H1 (cell line): Measurements from ENCODE around the gene IQCK. TPM values are rescaled to one million over a fixed set of nuclear protein-coding genes. Genes with fewer than 3 reads are reported as not detected.

Source experiments
- CTCF ChIA-PET: fragments of 300-600 bp; sonication (Branson Sonifier 250); formaldehyde crosslinking; loops from one replicate; lab custom pipeline; 2021; ENCODE audit not compliant: partially characterized antibody; lab: Charles Lee
- POLR2A ChIA-PET: fragments of 300-600 bp; sonication (Branson Sonifier 250); formaldehyde crosslinking; loops from one replicate; lab custom pipeline; 2021; ENCODE audit warnings: inconsistent platforms; ENCODE audit not compliant: partially characterized antibody; lab: Charles Lee
- DNase-seq, 2 experiments: peaks; one replicate each; pipeline versions ENCODE4 v3.0.0 to v3.0.0-alpha.2; 2010 to 2022; ENCODE audit warnings: low spot score in 2 of 2, low read depth in 1 of 2, mixed read lengths in 1 of 2
- FAIRE-seq: peaks from 2 replicates; lab custom pipeline; 2011; peaks lifted over from hg19 to GRCh38; lab: Jason Lieb, UNC
- H2AFZ ChIP-seq: 2 replicates; pipeline ENCODE4 v1.8.1; 2012; ENCODE audit warnings: low read length, inconsistent platforms
- H2AK5ac ChIP-seq: 2 replicates; pipeline ENCODE4 v1.6.1; 2013; ENCODE audit warnings: low read depth, low read length
- H2BK120ac ChIP-seq: replicated peaks from 2 replicates; pipeline ENCODE3; 2013; ENCODE audit warnings: low read depth, low read length, inconsistent platforms
- H2BK12ac ChIP-seq: 2 replicates; pipeline ENCODE4 v1.6.1; 2013; ENCODE audit warnings: low read depth, low read length
- H2BK15ac ChIP-seq: 2 replicates; pipeline ENCODE4 v1.6.1; 2013; ENCODE audit warnings: low read length
- H2BK20ac ChIP-seq: 2 replicates; pipeline ENCODE4 v1.6.1; 2013; ENCODE audit warnings: low read length
- H2BK5ac ChIP-seq: 2 replicates; pipeline ENCODE4 v1.6.1; 2013; ENCODE audit warnings: low read depth, low read length
- H3K14ac ChIP-seq: 2 replicates; pipeline ENCODE4 v1.6.1; 2013; ENCODE audit warnings: inconsistent platforms; ENCODE audit not compliant: insufficient read length
- H3K18ac ChIP-seq: 2 replicates; pipeline ENCODE4 v1.6.1; 2013; ENCODE audit warnings: low read length; ENCODE audit errors: extremely low read depth
- H3K23ac ChIP-seq: 2 replicates; pipeline ENCODE4 v1.6.1; 2013; ENCODE audit warnings: inconsistent platforms; ENCODE audit not compliant: insufficient read length
- H3K23me2 ChIP-seq: 2 replicates; pipeline ENCODE4 v1.6.1; 2013; ENCODE audit warnings: low read depth, low read length
- H3K27ac ChIP-seq: 2 replicates; pipeline ENCODE4 v1.6.1; 2011; ENCODE audit warnings: low read depth, low read length, inconsistent platforms
- H3K27me3 ChIP-seq, 4 experiments: replicated peaks in 1 of 4; 1 replicate in 1 of 4; 2 replicates in 3 of 4; pipeline versions ENCODE4 v1.6.1 to v1.8.1; 2011 to 2013; ENCODE audit warnings: low read length in 3 of 4, mild to moderate bottlenecking in 3 of 4, inconsistent platforms in 2 of 4, mixed read lengths in 2 of 4, moderate library complexity in 1 of 4; ENCODE audit not compliant: control insufficient read depth in 3 of 4, insufficient read depth in 3 of 4; ENCODE audit errors: extremely low read depth in 1 of 4
- H3K36me3 ChIP-seq, 4 experiments: 2 replicates each; pipeline versions ENCODE4 v1.6.1 to v1.8.1; 2011 to 2013; ENCODE audit warnings: mild to moderate bottlenecking in 4 of 4, low read length in 3 of 4, moderate library complexity in 2 of 4, control low read depth in 1 of 4, inconsistent platforms in 1 of 4; ENCODE audit not compliant: insufficient read depth in 4 of 4, control insufficient read depth in 2 of 4
- H3K4ac ChIP-seq: replicated peaks from 2 replicates; pipeline ENCODE3; 2013; ENCODE audit warnings: low read length, low read depth, mixed read lengths, inconsistent platforms; ENCODE audit not compliant: insufficient read length
- H3K4me1 ChIP-seq, 4 experiments: replicated peaks in 1 of 4; 1 replicate in 1 of 4; 2 replicates in 3 of 4; pipeline versions ENCODE4 v1.6.1 to v1.8.1; 2011 to 2013; ENCODE audit warnings: low read length in 3 of 4, inconsistent platforms in 2 of 4, mixed read lengths in 1 of 4; ENCODE audit not compliant: insufficient read depth in 4 of 4, control insufficient read depth in 3 of 4
- H3K4me2 ChIP-seq, 2 experiments: 2 replicates each; pipeline versions ENCODE4 v1.6.1 to v1.8.1; 2011 to 2013; ENCODE audit warnings: low read depth in 2 of 2, low read length in 2 of 2, control low read depth in 1 of 2, inconsistent platforms in 1 of 2, mild to moderate bottlenecking in 1 of 2; ENCODE audit not compliant: insufficient read depth in 1 of 2
- H3K4me3 ChIP-seq, 4 experiments: fragments of 200-600, 300-600 bp in 1 of 4; sonication (generic), shearing (Covaris generic), sonication (Bioruptor Twin) in 1 of 4; 2 replicates each; pipeline versions ENCODE4 v1.5.1 to v1.8.1; 2011 to 2016; ENCODE audit warnings: low read length in 4 of 4, low read depth in 3 of 4, control low read depth in 2 of 4, inconsistent platforms in 2 of 4, mild to moderate bottlenecking in 2 of 4, mixed read lengths in 1 of 4, moderate library complexity in 1 of 4; ENCODE audit not compliant: insufficient read depth in 2 of 4; ENCODE audit errors: extremely low read depth in 1 of 4
- H3K56ac ChIP-seq: replicated peaks from 2 replicates; pipeline ENCODE3; 2013; ENCODE audit warnings: low read depth, mild to moderate bottlenecking, mixed read lengths, low read length, inconsistent platforms; ENCODE audit not compliant: insufficient read length
- H3K79me1 ChIP-seq: 2 replicates; pipeline ENCODE4 v1.6.1; 2013; ENCODE audit warnings: low read depth, low read length, control low read depth
- H3K79me2 ChIP-seq, 2 experiments: 2 replicates each; pipeline versions ENCODE4 v1.6.1 to v1.8.1; 2012 to 2013; ENCODE audit warnings: low read length in 2 of 2, mild to moderate bottlenecking in 2 of 2, inconsistent platforms in 1 of 2; ENCODE audit not compliant: insufficient read depth in 2 of 2, control insufficient read depth in 1 of 2
- H3K9ac ChIP-seq, 4 experiments: replicated peaks in 1 of 4; 1 replicate in 1 of 4; 2 replicates in 3 of 4; pipeline versions ENCODE4 v1.6.1 to v1.8.1; 2011 to 2013; ENCODE audit warnings: low read depth in 3 of 4, low read length in 3 of 4, control low read depth in 2 of 4, mild to moderate bottlenecking in 2 of 4, moderate library complexity in 2 of 4, inconsistent platforms in 1 of 4; ENCODE audit errors: extremely low read depth in 1 of 4
- H3K9me3 ChIP-seq, 2 experiments: 2 replicates each; pipeline versions ENCODE4 v1.6.1 to v1.8.1; 2012 to 2013; ENCODE audit warnings: mild to moderate bottlenecking in 2 of 2, moderate library complexity in 2 of 2, control low read depth in 1 of 2, inconsistent platforms in 1 of 2, low read depth in 1 of 2, low read length in 1 of 2, mixed read lengths in 1 of 2; ENCODE audit not compliant: insufficient read depth in 2 of 2
- H4K20me1 ChIP-seq, 2 experiments: replicated peaks in 1 of 2; 2 replicates each; pipeline versions ENCODE3 to v1.8.1; 2011 to 2013; ENCODE audit warnings: inconsistent platforms in 2 of 2, low read length in 2 of 2, mild to moderate bottlenecking in 1 of 2; ENCODE audit not compliant: insufficient read depth in 2 of 2, control insufficient read depth in 1 of 2
- H4K5ac ChIP-seq: 2 replicates; pipeline ENCODE4 v1.6.1; 2013; ENCODE audit warnings: low read length, low read depth, mixed read lengths, inconsistent platforms; ENCODE audit not compliant: insufficient read length
- H4K8ac ChIP-seq: 2 replicates; pipeline ENCODE4 v1.8.0; 2013; ENCODE audit warnings: mild to moderate bottlenecking, moderate library complexity, low read length, inconsistent platforms; ENCODE audit not compliant: insufficient read depth; ENCODE audit errors: extremely low read depth
- H4K91ac ChIP-seq: replicated peaks from 2 replicates; pipeline ENCODE3; 2013; ENCODE audit warnings: low read length, mixed read lengths, inconsistent platforms; ENCODE audit not compliant: insufficient read length
- CHD2 ChIP-seq: IDR thresholded peaks from 2 replicates; pipeline ENCODE4 v1.6.1; 2012; ENCODE audit warnings: low read length, improper control_type of control experiment
- PHF8 ChIP-seq: fragments of 200-600 bp; sonication (generic); conservative IDR thresholded peaks from 2 replicates; pipeline ENCODE4 v1.7.1; 2012; ENCODE audit warnings: low read depth, mild to moderate bottlenecking, inconsistent platforms, low read length, moderate library complexity
- WGBS, 2 experiments: shearing (Covaris generic) in 1 of 2; methylation state at CpG; one replicate each; pipeline versions ENCODE4 v1.1.6 to v1.1.7; 2013 to 2015; ENCODE audit warnings: low lambda C conversion rate in 2 of 2, mixed read lengths in 2 of 2, inconsistent platforms in 1 of 2, low coverage in 1 of 2, missing lambda C conversion rate in 1 of 2; ENCODE audit not compliant: insufficient replicate concordance in 2 of 2, insufficient coverage in 1 of 2, insufficient read length in 1 of 2; ENCODE audit errors: extremely low coverage in 1 of 2, missing lambda C conversion rate in 1 of 2; 5-methylcytosine and 5-hydroxymethylcytosine counted together
- polyA plus RNA-seq, 7 experiments: library from polyadenylated mRNA; depleted of rRNA in 3 of 7; stranded (reverse) in 5 of 7; unstranded in 2 of 7; fragments of >200 nt in 5 of 7; fragments of 200-250 nt in 2 of 7; gene quantifications; 1 replicate in 5 of 7; 2 replicates in 1 of 7; 4 replicates in 1 of 7; pipeline versions ENCODE4 v1.2.1 to v1.2.3, GENCODE V29; 2011 to 2013; ENCODE audit warnings: missing spikeins in 2 of 7, mixed read lengths in 2 of 7
- total RNA-seq: library from RNA; stranded (reverse); fragmentation: NEBNext Ultra II Directional; extraction: Animal tissue kit (Norgen Biotek cat#: 25700); gene quantifications from 2 replicates; pipeline ENCODE4 v1.2.1, GENCODE V29; 2021

Gene IQCK
- total and polyA plus RNA-seq, 2 of the 8 experiments (the other 6 are each of a cell fraction or from before 2014, with no cell fraction given) = 6.2 to 9.3 TPM

DNA sequence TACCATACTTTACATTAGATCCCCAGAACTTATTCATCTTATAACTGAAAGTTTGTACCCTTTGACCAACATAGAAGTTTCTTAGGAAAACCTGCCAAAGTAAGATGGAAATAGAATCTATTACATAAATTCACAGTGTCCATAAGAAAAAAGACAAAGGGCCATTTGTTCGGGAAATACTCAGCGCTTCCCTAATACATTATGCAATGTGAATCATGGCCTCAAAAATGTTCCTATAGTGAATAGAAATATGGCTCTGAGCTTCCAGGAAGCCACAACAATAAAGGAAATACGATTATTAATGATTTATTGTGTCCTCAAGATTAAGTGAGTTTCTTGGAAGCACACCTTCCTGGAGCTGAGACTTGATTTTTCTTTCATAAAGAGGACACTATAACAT, 115.1 kb downstream of the IQCK start:
- H3K23me2 ChIP-seq = peaks cover under 1% of the 10 kb centered on the region; the same call in 1 of the 2 replicates
- no peaks in the 10 kb centered on the region for H3K9me3 ChIP-seq
- no peak for TF ChIP-seq PHF8
- no peak for TF ChIP-seq CHD2
- H2BK5ac ChIP-seq = no peak overlapping the region
- H3K56ac ChIP-seq = no peak overlapping the region
- H2AK5ac ChIP-seq = no peak overlapping the region
- H3K36me3 ChIP-seq = no peaks in the 10 kb centered on the region
- peaks cover 0 to 7% (median 4%) of the 10 kb centered on the region in 4 experiments; a peak in 5 of 7 replicates for H3K4me1 ChIP-seq
- no peaks in the 10 kb centered on the region for H3K27me3 ChIP-seq
- H3K4ac ChIP-seq = no peak overlapping the region
- H3K27ac ChIP-seq = no peak overlapping the region
- no peak overlapping the region for H3K4me2 ChIP-seq
- H4K20me1 ChIP-seq = no peaks in the 10 kb centered on the region
- no peak overlapping the region for H3K23ac ChIP-seq
- no peak overlapping the region for H3K14ac ChIP-seq
- H3K4me3 ChIP-seq = no peak overlapping the region
- no peak overlapping the region for H2BK15ac ChIP-seq
- H3K18ac ChIP-seq = no peak overlapping the region
- 87% methylated on average over 3 of the region's 3 CpGs; no CpG with 5 or more reads in 1 of the 2 experiments for WGBS, 2 experiments
- H4K91ac ChIP-seq = no peak overlapping the region
- no peaks in the 10 kb centered on the region for H3K79me2 ChIP-seq
- no peak for FAIRE-seq
- H2AFZ ChIP-seq = no peak overlapping the region
- H2BK20ac ChIP-seq = no peak overlapping the region
- no peak overlapping the region for H2BK12ac ChIP-seq
- H3K79me1 ChIP-seq = no peaks in the 10 kb centered on the region
- H3K9ac ChIP-seq = no peak overlapping the region
- CTCF ChIA-PET = interaction anchor here (0.6 kb wide), 1 partner anchor 11 kb away, joined by 3 read pairs; no protein-coding TSS in a partner anchor
- no peak overlapping the region for H4K5ac ChIP-seq
- H4K8ac ChIP-seq = no peak overlapping the region
- no peak for DNase-seq
- POLR2A ChIA-PET = no interaction called here
- no peak overlapping the region for H2BK120ac ChIP-seq
